ENCODE data around the gene TFEC.

DNA sequence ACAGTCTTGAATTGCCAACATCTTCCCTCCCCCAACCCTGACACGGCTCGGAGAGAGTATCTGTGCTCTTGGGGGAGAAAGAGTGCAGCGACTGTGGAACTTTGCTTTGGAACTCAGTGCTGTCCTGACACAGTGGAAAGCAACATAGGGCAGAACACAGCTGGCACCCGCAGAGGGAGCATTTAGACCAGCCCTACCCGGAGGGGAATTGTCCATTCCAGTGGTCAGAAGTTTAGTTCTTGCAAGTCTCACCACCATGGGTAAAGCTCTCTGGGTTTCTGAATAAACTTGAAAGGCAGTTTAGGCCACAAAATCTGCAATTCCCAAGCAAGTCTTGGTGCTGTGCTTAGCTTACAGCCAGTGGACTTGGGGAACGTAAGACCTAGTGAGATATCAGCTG, 34.9 kb downstream of the TFEC start:
- no peak for TF ChIP-seq POLR2AphosphoS5 (IDR thresholded peaks at IDR 0.05)
- TF ChIP-seq, protein P1, sequence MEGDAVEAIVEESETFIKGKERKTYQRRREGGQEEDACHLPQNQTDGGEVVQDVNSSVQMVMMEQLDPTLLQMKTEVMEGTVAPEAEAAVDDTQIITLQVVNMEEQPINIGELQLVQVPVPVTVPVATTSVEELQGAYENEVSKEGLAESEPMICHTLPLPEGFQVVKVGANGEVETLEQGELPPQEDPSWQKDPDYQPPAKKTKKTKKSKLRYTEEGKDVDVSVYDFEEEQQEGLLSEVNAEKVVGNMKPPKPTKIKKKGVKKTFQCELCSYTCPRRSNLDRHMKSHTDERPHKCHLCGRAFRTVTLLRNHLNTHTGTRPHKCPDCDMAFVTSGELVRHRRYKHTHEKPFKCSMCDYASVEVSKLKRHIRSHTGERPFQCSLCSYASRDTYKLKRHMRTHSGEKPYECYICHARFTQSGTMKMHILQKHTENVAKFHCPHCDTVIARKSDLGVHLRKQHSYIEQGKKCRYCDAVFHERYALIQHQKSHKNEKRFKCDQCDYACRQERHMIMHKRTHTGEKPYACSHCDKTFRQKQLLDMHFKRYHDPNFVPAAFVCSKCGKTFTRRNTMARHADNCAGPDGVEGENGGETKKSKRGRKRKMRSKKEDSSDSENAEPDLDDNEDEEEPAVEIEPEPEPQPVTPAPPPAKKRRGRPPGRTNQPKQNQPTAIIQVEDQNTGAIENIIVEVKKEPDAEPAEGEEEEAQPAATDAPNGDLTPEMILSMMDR (IDR thresholded peaks at IDR 0.05) = no peak
- no peak for TF ChIP-seq POLR2A (IDR thresholded peaks at IDR 0.05; ENCODE audit: low read depth)

Data from esophagus muscularis mucosa (tissue), 3 donors.